ENCODE results near the gene UPK3A. TPM values are rescaled to one million over a fixed set of nuclear protein-coding genes. Genes with fewer than 3 reads are reported as not detected.
A peak's percentile ranks its signal among the peaks of the same experiment; 100 is the strongest.

UPK3A gene
- total and polyA plus RNA-seq, 10 of the 15 experiments (the other 5 are each of a cell fraction or from before 2014, with no cell fraction given): not detected

- CTCF ChIA-PET: interaction anchor here (2.0 kb wide), 1 partner anchor 9 kb away, joined by 7 read pairs; no protein-coding TSS in a partner anchor
- Histone ChIP-seq H4K20me1 (ENCODE audit: control insufficient read depth, insufficient read depth) (no peaks in the 10 kb centered on the region), H3K27ac (ENCODE audit: control insufficient read depth, insufficient read depth) (peak overlapping the region; percentile 74), H3K9me3 (replicated peaks; ENCODE audit: control insufficient read depth, insufficient read depth, low read length) (no peaks in the 10 kb centered on the region; the same call in 2 of the 3 replicates), H3K4me2 (ENCODE audit: control insufficient read depth, insufficient read depth) (peak overlapping the region; percentile 68), H2AFZ (ENCODE audit: control insufficient read depth, low read depth, low read length) (peak overlapping the region; percentile 63), H3K9ac (ENCODE audit: control insufficient read depth, insufficient read depth, low read length) (peak overlapping the region; percentile 11; the same call in 1 of the 2 replicates), H3K36me3 (ENCODE audit: control insufficient read depth in 2 of 2, insufficient read depth in 2 of 2, low read length in 1 of 2) (no peaks in the 10 kb centered on the region), H3K79me2 (ENCODE audit: control insufficient read depth, insufficient read depth, low read length) (no peaks in the 10 kb centered on the region), H3K4me1 (ENCODE audit: control insufficient read depth, insufficient read depth, low read length) (peaks cover 30% of the 10 kb centered on the region), H3K4me3 (no peak overlapping the region), H3K27me3 (replicated peaks in 1 of 2; ENCODE audit: control insufficient read depth in 2 of 2, insufficient read depth in 2 of 2, low read length in 1 of 2) (no peaks in the 10 kb centered on the region)
- intact Hi-C loops (cut with micrococcal nuclease; ENCODE audit: unreplicated experiment) (no loop called here), in situ Hi-C loops (cut with MboI) (no loop called here)
- ATAC-seq (peak; percentile 94), DNase-seq (ENCODE audit: low read depth, low spot score) (peak; percentile 76), FAIRE-seq (no peak)
- SMC1A ChIA-PET (ENCODE audit: uncharacterized antibody, unreplicated experiment): interaction anchor here (0.7 to 2.0 kb wide), 3 partner anchors 8 to 89 kb away, joined by 3 to 4 read pairs (median 3); no protein-coding TSS in a partner anchor
- WGBS (ENCODE audit: insufficient coverage, insufficient replicate concordance, low lambda C conversion rate, missing lambda C conversion rate): 1% methylated on average over 5 of the region's 6 CpGs
- POLR2A ChIA-PET: interaction anchor here (0.5 to 1.8 kb wide), 2 partner anchors 19 to 25 kb away, joined by 4 to 5 read pairs; no protein-coding TSS in a partner anchor
- no TSS peak for BruUV-seq (replicated peaks)
- RAD21 ChIA-PET (ENCODE audit: unreplicated experiment): no interaction called here
- no peak for TF ChIP-seq ZBED1 (IDR thresholded peaks at IDR 0.05; ENCODE audit: borderline replicate concordance)
- no peak; the same call in 1 of the 2 replicates for TF ChIP-seq ZNF217 (IDR thresholded peaks at IDR 0.05)
- no peak for TF ChIP-seq HDGF (IDR thresholded peaks at IDR 0.05)
- no peak for TF ChIP-seq TAF1 (IDR thresholded peaks at IDR 0.05; ENCODE audit: borderline replicate concordance, low read depth, low read length)
- no peak for TF ChIP-seq TCF3 (IDR thresholded peaks at IDR 0.05; ENCODE audit: borderline replicate concordance, insufficient read depth, low read depth, low read length)
- no peak for TF ChIP-seq ZBTB11 (CRISPR knock-in tag; IDR thresholded peaks at IDR 0.05)
- TF ChIP-seq HDAC2 (IDR thresholded peaks at IDR 0.05): no peak
- no peak for TF ChIP-seq HCFC1 (IDR thresholded peaks at IDR 0.05; ENCODE audit: low read length)
- no peak for TF ChIP-seq SIX5 (IDR thresholded peaks at IDR 0.05; ENCODE audit: low read depth, low read length, severe bottlenecking)
- TF ChIP-seq CREM (IDR thresholded peaks at IDR 0.05; ENCODE audit: low read depth): peak; percentile 81
- no peak; the same call in 1 of the 2 replicates for TF ChIP-seq BACH1 (IDR thresholded peaks at IDR 0.05; ENCODE audit: borderline replicate concordance)
- 0 out of 4 replicates have a peak, but pooled peaks of 1 of the 2 experiments have one; percentile 48 for TF ChIP-seq ETV6 (conservative IDR thresholded peaks at IDR 0.05 in 1 of 2, IDR thresholded peaks at IDR 0.05 in 1 of 2; ENCODE audit: borderline replicate concordance in 1 of 2, low read depth in 1 of 2)
- peak; percentile 76 for TF ChIP-seq MTA2 (IDR thresholded peaks at IDR 0.05; ENCODE audit: low read depth)
- TF ChIP-seq CREB1 (IDR thresholded peaks at IDR 0.05; ENCODE audit: low read depth): 0 out of 2 replicates have a peak, but pooled peaks have one; percentile 16
- TF ChIP-seq CHD4 (IDR thresholded peaks at IDR 0.05): no peak
- no peak for TF ChIP-seq NRF1 (conservative IDR thresholded peaks at IDR 0.05; ENCODE audit: low read depth, low read length)
- TF ChIP-seq MYB (IDR thresholded peaks at IDR 0.05; ENCODE audit: borderline replicate concordance, low read depth, low read length): no peak
- no peak for TF ChIP-seq NFYA (IDR thresholded peaks at IDR 0.05; ENCODE audit: borderline replicate concordance, low read depth, low read length)
- no peak for TF ChIP-seq IRF5 (IDR thresholded peaks at IDR 0.05; ENCODE audit: borderline replicate concordance)
- TF ChIP-seq YY1 (IDR thresholded peaks at IDR 0.05; ENCODE audit: low read depth, low read length): peak; percentile 11; the same call in 1 of the 2 replicates
- peak; percentile 81 for TF ChIP-seq GATAD2B (conservative IDR thresholded peaks at IDR 0.05; ENCODE audit: low read depth)
Observed at GRCh38 chr22:45254789-45255278, 29.9 kb upstream of the UPK3A start.
